HG03060 (cell line): ENCODE results near the gene C11orf68.
A peak's percentile ranks its signal among the peaks of the same experiment; 100 is the strongest.

ENCODE experiments used
- ATAC-seq: cut with Tn5 transposase; IDR thresholded peaks from one replicate; pipeline ENCODE4 v1.9.1; 2021; ENCODE audit warnings: low read depth, moderate number of reproducible peaks; ENCODE audit not compliant: unreplicated experiment

C11orf68 gene

DNA sequence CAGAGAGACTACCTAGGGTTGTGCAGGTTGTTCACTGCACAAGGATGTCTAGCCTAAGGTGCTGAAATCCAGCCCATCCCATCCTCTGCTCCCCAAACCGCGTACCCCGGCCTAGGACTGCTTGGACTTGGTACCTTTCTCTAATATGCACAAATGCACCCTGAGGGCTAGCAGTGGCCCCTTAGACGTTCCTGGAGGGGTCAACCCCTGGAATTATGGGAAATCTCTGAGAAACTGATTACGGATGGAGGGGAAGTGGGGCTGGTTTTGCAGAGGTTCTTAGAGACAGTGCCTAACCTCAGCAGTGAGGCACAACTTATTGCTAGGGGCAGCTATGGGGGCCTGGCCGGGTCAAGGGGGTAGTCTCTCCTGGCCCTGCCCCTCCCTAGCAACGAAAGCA, 2.5 kb downstream of the C11orf68 start:
- no peak for ATAC-seq

DNA sequence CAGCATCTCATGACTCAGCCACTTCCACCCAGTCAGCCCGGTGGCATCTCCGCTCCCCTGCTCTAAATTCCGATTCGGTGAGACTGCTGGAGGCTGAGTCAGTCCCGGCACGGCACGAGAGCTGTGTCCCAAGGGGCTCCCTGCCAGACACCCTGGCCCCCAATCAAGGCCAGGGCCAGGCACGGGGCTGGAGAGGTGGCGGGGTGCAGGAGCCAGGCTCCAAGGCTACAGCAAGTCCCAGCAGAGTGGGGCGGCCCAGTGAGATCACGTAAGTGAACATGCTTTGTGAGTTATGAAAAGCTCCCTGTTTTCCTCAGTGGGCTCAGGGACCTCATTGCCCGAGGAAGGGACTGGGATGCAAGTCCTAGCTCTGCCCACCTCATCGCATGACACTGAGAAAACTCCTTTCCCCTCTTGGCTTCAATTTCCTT, 3.0 kb downstream of the C11orf68 start:
- ATAC-seq, result no peak

DNA sequence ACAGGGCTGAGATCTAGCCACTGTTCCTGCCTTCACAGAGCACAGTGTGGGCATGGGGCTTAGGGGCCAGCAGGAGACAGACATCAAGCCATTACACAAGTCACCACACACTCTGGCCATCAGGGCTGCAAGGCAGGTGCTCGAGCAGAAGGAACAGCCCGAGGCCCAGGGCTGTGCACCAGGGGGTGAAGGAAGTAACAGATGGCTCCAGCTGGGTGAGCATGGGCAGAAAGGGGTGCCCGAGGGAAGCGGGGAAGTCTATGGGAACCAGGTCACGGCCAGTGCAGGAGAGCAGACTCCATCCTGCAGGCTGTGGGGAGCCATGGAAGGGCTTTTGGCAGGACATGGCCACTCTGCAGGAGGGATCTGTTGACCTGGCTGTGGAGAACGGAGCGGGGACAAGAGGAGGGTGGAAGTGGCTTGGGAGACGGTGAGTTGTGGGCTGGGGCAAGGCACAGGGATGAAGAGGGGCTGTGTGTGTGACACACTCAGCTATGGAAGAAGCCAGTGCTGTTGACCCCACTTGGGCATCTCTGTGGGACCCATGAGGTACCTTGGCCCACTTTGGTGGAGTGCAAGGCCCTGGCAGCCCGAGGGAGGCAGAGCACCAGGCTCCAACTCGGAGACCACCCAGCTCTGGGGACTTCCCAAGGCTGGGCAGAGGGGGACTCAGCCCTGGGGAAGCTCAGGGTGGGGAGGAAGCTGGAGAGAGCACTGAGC, 3.6 kb downstream of the C11orf68 start:
- ATAC-seq, result no peak

DNA sequence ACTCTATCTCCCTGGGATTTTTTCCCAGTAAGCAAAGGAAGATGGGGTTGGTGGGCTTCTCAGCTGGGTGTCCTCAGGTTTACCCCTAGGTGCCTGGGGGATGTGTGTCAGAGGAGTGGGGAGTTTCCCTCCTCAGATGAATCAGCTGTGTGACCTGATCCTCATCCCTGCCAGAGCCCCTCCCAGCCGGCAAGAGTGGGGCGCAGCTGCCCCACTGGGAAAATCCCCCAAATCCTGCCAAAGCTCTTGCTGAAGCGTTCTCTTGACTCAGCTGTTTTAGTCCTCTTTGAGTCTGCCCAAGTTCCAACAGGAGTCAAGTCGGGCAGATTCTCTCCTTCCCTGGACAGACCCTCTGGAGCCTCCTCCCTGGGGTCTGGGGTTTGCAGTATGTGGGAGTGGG, 6.0 kb downstream of the C11orf68 start:
- ATAC-seq, result no peak

DNA sequence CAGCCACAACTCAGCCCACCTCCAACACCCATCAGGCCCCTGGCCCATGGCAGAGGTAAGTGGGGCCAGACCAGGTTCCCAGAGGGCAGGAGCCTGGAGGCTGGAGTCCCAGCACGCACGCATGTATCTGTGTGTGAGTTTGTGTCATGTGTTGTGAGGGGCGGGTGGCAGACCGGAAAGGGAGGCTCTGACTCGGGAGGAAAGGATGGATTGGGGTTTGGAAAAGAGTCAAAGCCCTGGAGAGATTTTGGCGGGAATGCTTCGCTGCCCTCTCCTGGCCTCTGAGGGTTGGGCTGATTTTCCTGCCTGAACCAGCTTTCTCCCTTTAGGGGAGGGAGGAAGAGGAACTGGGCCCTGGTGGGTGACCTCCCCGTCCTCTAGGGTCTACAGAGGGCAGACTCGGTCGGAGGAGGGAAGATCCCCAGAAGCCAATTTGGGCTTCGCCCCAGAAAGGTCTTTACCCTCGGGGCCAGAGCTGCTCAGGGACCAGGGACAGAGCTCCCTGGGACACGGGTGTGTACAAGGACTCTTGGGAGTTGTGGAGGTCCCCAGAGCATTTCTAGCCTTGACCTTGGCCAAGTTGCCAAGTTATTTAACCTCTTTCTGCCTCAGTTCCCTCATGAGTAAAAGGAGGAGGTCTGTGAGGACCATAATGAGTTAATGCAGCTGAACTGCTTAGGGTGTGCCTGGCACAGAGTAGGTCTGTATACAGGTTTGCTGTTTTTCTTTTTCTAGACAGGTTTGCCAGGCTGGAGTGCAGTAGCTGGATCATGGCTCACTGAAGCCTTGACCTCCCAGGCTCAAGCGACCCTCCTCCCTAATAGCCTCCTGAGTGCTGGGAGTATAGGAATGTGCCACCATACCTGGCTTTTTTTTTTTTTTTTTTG, 6.9 kb downstream of the C11orf68 start:
- ATAC-seq, result no peak

DNA sequence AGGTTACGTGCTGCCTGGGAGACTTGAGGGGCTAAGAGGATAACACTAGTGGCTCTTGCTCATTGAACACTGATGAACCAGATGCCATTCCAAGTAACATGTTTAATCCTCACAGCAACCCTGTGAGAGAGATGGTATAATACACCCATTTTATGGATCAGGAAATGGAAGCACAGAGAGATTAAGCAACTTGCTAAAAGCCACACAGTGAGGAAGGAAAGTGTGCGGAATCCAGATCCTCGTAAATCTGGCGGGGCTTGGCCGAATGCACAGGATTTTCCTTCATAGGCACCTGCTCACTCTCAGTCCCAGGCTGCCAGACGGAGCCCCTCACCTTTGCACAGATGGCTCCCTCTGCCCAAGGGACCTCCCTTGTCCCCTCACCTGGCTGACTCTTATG, 11.0 kb downstream of the C11orf68 start:
- no peak for ATAC-seq

DNA sequence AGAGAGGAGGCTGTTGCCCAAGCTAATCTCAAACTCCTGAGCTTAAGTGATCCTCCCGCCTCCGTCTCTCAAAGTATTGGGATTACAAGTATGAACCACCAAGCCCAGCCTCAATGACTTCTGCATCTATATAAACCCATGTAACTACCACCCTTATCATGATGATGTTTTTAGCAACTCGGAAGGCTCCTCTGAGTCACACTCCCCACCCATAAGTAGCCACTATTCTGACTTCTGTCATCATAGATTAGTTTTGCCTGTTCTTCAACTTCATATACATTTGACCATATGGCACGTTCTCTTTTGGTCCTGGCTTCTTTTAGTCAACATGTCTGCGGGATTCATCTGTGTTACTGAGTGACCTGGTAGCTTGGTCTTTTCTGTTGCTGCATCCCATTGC, 12.3 kb downstream of the C11orf68 start:
- no peak for ATAC-seq

DNA sequence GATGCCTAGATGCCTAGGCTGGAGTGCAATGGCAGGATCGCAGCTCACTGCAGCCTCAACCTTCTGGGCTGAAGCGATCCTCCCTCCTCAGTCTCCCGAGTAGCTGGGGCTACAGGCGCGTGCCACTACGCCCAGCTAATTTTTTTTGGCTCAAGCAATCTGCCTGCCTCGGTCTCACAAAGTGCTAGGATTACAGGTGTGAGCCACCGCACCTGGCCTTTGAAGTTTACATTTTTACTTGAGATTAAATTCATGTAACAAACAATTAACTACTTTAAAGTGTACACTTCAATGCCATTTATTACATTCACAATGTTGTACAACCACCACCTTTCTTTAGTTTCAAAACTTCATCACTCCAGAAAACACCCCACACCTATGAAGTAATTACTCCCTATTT, 15.1 kb downstream of the C11orf68 start:
- ATAC-seq, result no peak

DNA sequence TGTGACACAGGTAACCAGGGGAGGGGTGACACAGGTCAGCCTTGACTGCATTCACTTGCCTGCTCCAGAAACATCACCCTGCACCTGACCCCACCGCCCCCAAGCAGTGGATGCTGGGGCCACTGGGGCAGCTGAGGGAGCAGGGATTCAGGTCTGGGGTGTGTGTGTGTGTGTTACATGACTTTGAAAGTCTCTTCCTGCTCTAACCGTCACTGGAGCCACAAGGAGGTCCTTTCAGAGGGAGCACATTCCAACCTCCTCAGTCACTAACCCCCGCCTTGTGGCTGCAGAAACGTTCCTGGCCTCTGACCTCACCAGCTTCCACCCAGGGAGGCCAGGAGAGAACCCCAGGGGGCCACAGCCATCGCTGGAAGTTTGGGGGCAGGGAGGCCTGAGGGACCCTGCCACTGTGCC, 15.8 kb downstream of the C11orf68 start:
- no peak for ATAC-seq

DNA sequence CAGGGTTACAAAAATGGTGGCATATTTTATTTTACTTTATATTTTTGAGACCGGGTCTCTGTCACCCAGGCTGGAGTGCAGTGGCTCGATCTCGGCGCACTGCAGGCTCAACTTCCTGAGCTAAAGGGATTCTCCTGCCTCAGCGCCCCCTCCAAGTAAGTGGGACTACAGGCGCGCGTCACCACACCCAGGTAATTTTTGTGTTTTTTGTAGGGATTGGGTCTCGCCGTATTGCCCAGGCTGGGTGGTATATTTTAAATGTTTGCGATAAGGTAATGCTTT, 18.0 kb downstream of the C11orf68 start:
- no peak for ATAC-seq

DNA sequence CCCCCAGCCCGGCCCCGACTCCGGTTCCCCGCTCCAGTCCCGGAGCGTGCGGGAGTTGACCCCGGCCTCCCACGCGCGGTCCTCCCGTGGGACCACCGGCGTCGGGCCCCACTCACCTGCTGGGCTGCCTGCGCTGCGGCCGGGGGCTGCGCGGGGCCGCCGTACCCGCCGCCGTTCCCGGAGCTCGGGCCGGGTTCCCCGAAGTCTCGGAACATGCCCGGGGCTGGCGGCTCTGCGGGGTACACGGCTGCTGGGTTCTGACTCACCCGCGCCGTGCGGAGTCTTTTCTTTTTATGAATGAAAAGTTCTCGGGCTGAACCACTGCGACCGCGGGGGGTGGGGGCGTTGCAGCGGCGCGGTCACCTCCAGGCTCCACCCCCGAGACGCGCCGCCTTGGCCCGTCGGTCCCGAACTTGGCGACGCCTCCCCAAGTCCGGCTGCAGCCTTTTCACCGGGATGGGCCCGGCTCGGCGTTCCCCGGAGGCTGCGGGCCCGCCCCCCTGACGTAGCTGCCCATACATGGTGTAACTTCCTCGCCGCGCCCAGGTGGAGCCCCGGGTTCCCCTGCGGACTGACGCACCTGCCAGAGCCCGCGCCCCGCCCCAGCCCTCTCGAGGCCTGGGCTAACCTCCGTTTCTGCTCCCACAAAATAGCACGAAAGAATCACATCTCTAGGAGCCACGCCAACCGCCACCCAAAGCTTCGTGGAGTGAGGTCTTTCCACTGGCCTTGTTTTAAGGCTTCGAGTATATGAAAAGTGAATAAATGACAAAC, 18.6 kb downstream of the C11orf68 start, which contains the start of gene FOSL1:
Gene FOSL1 (minus strand): TSS at position 264 of the 774 bp plus-strand sequence. CDS start 49 bp downstream, at position 215.
- peak; percentile 39 for ATAC-seq

DNA sequence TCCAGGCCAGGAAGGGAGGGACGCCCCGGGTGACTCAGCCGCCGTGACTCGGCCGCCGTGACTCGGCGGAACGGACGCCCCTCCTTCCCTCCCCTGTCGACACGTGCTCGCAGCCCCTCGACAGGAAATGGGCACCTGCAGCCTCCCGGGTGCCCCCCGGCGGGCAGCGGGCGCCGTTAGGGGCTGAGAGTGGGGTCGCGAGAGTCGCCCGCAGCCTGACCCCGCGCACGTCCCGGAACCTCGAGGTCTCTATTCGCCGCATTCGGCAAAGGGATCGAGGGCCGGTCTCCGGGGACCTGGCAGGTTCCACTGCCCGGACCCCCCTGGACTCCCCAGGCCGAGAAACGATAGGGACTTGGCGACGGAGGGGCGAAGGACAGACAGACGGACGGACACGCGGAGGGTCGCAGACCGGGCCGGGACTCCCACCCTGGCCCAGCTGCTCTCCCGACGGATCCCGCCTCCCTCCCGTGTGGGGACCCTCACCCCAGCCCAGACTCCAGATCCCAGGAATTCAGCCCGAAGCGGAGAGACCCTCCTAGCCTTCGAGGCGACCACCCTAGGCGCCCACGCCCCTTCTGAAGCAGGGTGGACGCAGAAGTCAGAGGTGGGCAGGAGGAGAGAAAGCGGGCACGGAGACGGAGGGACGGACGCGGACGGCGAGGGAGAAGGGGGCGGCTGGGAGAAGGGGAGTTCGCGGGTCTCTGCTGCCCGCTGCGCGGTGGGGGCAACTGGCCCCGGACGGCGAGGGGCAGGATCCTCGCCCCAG, 19.3 kb downstream of the C11orf68 start:
- no peak for ATAC-seq

DNA sequence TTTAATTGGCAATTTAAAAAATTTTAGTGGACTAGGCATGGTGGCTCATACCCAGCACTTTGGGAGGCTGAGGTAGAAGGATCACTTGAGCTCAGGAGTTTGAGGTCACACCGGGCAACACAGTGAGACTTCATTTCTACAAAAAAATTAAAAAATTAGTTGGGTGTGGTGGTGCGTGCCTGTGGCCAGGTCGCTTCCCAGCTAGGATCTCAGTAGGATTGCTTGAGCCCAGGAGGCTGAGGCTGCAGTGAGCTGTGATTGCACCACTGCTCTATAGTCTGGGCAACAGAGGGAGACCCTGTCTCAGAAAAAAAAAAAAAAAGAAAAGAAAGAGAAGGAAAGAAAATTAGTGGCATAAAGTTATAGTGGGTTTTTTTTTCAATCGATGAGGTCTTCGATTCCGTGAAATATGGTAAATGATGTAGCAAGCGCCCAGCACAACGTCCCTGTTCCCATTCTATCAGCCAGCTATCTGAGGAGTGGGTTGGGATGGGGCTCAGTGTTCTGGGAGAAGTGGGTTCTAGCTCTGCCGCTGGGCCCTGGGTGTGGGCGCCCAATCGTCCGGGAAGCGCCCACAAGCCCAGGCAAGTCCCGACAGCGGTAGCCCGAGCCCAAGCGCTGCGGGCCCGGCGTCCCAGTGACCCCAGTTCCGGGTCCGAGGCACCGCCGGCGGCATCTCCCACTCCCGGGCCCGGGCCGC, 20.1 kb downstream of the C11orf68 start:
- no peak for ATAC-seq

DNA sequence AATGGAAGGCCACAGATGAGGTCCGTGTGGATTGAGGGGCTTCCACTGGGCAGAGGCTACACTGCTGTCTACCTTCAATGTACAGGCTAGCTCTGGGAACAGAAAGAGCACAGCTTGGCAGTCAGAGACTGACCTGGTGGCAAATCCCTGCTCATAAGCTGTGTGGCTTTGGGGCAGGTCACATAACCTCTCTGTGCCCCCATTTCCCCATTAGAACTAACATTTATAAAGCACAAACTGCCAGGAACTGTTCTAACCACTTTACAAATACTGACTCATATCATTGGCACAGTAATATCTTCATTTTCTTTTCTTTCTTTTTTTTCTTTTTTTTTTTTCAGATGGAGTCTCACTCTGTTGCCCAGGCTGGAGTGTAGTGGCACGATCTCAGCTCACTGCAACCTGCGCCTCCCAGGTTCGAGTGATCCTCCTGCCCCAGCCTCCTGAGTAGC, 21.8 kb downstream of the C11orf68 start:
- no peak for ATAC-seq

DNA sequence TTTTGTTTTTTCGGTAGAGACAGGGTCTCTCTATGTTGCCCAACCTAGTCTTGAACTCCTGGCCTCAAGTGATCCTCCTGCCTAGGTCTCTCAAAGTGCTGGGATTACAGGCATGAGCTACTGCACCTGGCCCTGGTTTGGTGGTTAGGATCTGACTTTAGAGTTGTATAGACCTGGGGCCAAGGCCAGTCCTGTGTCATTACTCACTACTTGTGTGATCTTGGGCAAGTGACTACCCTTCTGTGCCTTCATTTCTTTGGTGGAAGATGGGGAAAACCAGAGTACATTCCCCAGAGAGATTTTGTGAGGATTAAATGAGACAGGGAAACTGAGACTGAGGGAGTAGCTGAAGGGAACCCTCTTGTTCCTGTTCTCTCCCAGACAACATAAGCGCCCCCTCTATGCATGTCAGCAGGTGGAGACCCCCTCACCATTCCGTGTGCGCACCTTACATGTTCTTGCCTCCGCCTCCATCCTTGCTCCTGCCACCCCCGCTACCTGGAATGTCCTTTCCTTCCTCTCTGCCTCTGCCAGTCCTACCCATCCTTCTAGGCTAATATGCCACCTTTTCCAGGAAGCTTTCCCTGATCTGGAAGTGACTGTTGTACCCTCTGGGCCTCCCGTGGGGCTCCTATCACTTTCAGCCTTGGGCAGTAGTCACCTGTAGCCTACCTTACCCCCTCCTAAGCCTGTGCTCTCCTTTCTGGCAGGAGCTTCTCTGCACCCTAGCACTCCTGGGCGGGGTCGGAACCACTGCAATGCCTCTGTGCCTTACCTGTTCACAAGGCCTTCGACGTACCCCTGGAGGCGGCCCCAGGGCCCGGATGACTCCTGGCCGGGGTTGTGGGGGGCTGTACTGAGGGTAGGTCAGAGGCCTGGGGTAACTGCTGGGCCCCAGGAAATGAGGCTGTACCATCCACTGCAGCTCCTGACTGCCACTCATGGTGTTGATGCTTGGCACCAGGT, 22.5 kb downstream of the C11orf68 start:
- no peak for ATAC-seq

DNA sequence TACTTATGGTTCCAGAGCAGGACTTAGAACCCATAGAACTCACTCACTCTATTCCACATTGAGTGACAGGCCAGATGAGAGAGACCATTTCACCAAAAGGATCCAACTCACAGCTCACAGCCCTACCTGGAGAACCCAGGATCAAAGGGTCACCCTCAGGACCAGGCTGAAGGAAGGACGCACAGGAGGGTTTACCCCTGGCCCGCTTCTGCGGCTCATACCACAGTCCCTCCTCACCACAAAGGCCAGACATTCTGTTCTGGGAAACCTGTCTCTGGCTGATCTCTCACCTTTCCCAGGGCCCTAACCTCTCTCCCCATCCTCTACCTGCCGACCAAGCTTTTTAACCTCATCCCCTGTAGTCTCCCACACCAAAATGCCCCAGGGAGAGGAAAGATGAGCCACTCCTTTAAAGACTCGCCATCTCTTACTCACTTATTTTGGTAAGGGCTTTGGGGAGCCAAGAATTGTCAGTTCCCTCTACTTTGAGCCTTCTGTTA, 23.3 kb downstream of the C11orf68 start:
- no peak for ATAC-seq

DNA sequence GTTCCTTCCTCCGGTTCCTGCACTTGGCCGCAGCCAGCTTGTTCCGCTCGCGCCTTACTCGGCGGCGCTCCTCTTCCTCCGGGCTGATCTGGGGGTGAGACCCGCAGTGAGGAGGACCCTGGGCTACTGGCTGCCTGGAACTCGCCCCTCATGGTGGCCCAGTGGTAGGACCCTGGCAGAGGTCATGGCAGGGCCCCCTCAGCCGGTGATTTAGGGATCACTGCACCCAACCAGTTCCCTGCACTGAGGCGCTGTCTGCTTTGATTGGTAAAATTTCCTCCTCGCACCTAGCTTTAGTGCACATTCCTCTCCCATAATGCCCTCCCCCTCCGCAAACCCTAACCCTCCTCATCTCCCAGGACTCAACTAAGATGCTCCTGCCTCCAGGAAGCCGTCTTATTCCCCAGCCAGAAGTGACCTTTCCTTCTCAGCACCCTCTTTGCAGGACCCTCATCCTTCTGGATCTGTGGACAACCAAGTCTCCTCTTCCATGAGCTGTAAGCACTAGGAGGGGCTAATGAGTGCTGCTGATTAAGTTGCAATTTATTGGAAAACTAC, 24.7 kb downstream of the C11orf68 start:
- ATAC-seq, result no peak

DNA sequence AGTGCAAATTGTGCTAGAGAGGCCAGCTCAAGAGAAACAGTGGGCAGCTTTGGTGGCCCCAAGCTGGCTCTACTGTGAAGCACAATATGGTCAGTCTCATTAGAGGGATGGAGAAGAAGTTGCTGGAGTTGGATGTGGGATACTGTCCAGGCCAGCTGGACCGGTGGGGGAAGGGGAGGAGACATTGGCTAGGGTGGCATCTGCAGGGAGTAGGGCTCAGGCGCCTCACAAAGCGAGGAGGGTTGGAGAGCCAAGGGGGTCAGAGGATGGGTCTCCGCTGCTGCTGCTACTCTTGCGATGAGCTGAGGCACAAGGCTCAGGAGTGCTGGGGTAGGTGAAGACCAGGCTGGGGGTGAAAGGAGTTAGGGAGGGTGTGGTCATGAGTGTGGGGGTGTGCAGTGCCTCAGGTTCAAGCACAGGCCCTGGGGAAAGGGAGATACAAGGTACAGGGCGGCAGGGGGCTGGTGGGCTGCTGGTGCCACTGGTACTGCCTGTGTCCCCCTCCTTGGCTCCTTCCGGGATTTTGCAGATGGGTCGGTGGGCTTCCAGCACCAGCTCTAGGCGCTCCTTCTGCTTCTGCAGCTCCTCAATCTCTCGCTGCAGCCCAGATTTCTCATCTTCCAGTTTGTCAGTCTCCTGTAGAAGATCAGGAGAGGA, 26.1 kb downstream of the C11orf68 start:
- ATAC-seq, result no peak
